Measurements from ENCODE around the gene ASXL1. TPM values are rescaled to one million over a fixed set of nuclear protein-coding genes. Genes with fewer than 3 reads are reported as not detected.

ASXL1 gene
- polyA plus RNA-seq, 1 of the 3 experiments (the other 2 are of a cell fraction): 36.6 TPM

- H3K4me1 ChIP-seq (ENCODE audit: control insufficient read depth in 1 of 2, insufficient read depth in 2 of 2, low read depth in 1 of 2, low read length in 1 of 2): peaks cover 0 to 3% of the 10 kb centered on the region in 2 experiments; a peak in 2 of 4 replicates
- no peak overlapping the region for H3K4me2 ChIP-seq
- H3K27ac ChIP-seq (ENCODE audit: low read depth in 2 of 2, low read length in 1 of 2): no peak overlapping the region
- H3K9ac ChIP-seq: no peak overlapping the region
- no peak overlapping the region for H3K4me3 ChIP-seq (ENCODE audit: low read depth in 2 of 2, low read length in 1 of 2)
- peaks cover 4% of the 10 kb centered on the region for H3F3A ChIP-seq (replicated peaks; ENCODE audit: insufficient read depth)
- ChIA-PET CTCF (interaction anchor here (1.3 kb wide), 1 partner anchor 59 kb away, joined by 3 read pairs; no protein-coding TSS in a partner anchor), POLR2A (interaction anchor here (1.2 kb wide), 1 partner anchor 10 kb away, joined by 3 read pairs; no protein-coding TSS in a partner anchor)
- H3K36me3 ChIP-seq (replicated peaks in 1 of 2; ENCODE audit: control insufficient read depth in 1 of 2, insufficient read depth in 2 of 2, low read length in 1 of 2): peaks cover 7 to 24% of the 10 kb centered on the region in 2 experiments
- H2AFZ ChIP-seq (ENCODE audit: low read depth): no peak overlapping the region
- TF ChIP-seq MXI1 (IDR thresholded peaks at IDR 0.05; ENCODE audit: low read depth, low read length) (no peak), NRF1 (IDR thresholded peaks at IDR 0.05; ENCODE audit: low read depth, low read length) (no peak), EP300 (IDR thresholded peaks at IDR 0.05; ENCODE audit: borderline replicate concordance in 1 of 2, low read depth in 1 of 2, low read length in 1 of 2) (no peak)
- 91% methylated on average over 2 of the region's 2 CpGs for WGBS (ENCODE audit: low lambda C conversion rate)
- H3K27me3 ChIP-seq (ENCODE audit: insufficient read depth): no peaks in the 10 kb centered on the region
- no peaks in the 10 kb centered on the region for H3K9me2 ChIP-seq
- DNase-seq: no peak
- H3K79me2 ChIP-seq (ENCODE audit: insufficient read depth): peaks cover 99% of the 10 kb centered on the region
- H4K20me1 ChIP-seq (ENCODE audit: insufficient read depth): peaks cover 63% of the 10 kb centered on the region
- no peaks in the 10 kb centered on the region for H3K9me3 ChIP-seq
Measured at GRCh38 chr20:32391003-32391402, 32.9 kb downstream of the ASXL1 start.

- 87% methylated on average over 3 of the region's 3 CpGs for WGBS (ENCODE audit: low lambda C conversion rate)
- Histone ChIP-seq H3K27me3 (ENCODE audit: insufficient read depth) (no peaks in the 10 kb centered on the region), H3K4me2 (no peak overlapping the region), H3K9me2 (no peaks in the 10 kb centered on the region), H4K20me1 (ENCODE audit: insufficient read depth) (peaks cover 51% of the 10 kb centered on the region), H3K4me1 (ENCODE audit: control insufficient read depth in 1 of 2, insufficient read depth in 2 of 2, low read depth in 1 of 2, low read length in 1 of 2) (no peaks in the 10 kb centered on the region; a peak in 2 of 4 replicates), H3F3A (replicated peaks; ENCODE audit: insufficient read depth) (peaks cover 12% of the 10 kb centered on the region), H3K79me2 (ENCODE audit: insufficient read depth) (peaks cover 99% of the 10 kb centered on the region), H2AFZ (ENCODE audit: low read depth) (no peak overlapping the region), H3K36me3 (replicated peaks in 1 of 2; ENCODE audit: control insufficient read depth in 1 of 2, insufficient read depth in 2 of 2, low read length in 1 of 2) (peaks cover 4 to 19% of the 10 kb centered on the region in 2 experiments), H3K9ac (no peak overlapping the region), H3K9me3 (no peaks in the 10 kb centered on the region), H3K4me3 (ENCODE audit: low read depth in 2 of 2, low read length in 1 of 2) (no peak overlapping the region), H3K27ac (ENCODE audit: low read depth in 2 of 2, low read length in 1 of 2) (no peak overlapping the region)
- ChIA-PET CTCF (no interaction called here), POLR2A (no interaction called here)
- DNase-seq: no peak
- no peak for TF ChIP-seq FOSL2 (IDR thresholded peaks at IDR 0.05; ENCODE audit: borderline replicate concordance, low read depth)
- TF ChIP-seq USF1 (IDR thresholded peaks at IDR 0.05; ENCODE audit: borderline replicate concordance, low read depth): no peak
- TF ChIP-seq SIN3A (IDR thresholded peaks at IDR 0.05; ENCODE audit: borderline replicate concordance, low read depth, low read length): no peak
- no peak for TF ChIP-seq ELF1 (IDR thresholded peaks at IDR 0.05)
- no peak for TF ChIP-seq IRF3 (IDR thresholded peaks at IDR 0.05; ENCODE audit: low read depth, low read length)
- TF ChIP-seq TCF12 (IDR thresholded peaks at IDR 0.05): no peak
- TF ChIP-seq TAF1 (IDR thresholded peaks at IDR 0.05; ENCODE audit: borderline replicate concordance, low read depth, low read length): no peak
- TF ChIP-seq GABPA (IDR thresholded peaks at IDR 0.05; ENCODE audit: low read depth): no peak
- TF ChIP-seq NFIC (IDR thresholded peaks at IDR 0.05; ENCODE audit: borderline replicate concordance): no peak
- no peak for TF ChIP-seq YY1 (IDR thresholded peaks at IDR 0.05; ENCODE audit: low read depth)
- TF ChIP-seq NRF1 (IDR thresholded peaks at IDR 0.05; ENCODE audit: low read depth, low read length): no peak
Measured at GRCh38 chr20:32395066-32395465, 36.9 kb downstream of the ASXL1 start.
